ENCODE data around the gene VCX3B.
"Not testable (repeated sequence)": the region's sequence is repeated elsewhere in the genome, so short reads cannot be mapped to it uniquely, and the experiment has no call there.

The VCX3B gene

DNA sequence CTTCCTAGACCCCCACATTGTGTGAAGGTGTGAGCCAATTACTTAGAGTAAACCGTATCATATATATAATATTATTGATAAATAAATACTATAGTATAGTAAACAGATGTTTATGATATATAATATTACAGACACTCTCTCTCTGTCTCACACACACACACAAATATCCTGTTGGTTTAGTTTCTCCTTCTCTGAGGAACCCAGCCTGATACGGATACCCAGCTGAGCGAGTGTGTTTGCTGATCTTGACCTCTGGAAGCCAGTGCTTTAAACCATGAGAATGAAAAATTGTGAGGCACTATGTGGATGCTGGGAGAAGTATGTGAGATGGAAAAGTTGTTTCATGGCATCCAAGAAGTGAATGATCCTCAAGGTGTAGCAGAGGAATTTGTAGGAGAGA lies at the start of gene VCX3B:
TSS of gene VCX3B (plus strand) at position 301 of the 400 bp plus-strand sequence. CDS start 621 bp downstream, outside the sequence.
- not testable (repeated sequence) for DNase-seq (ENCODE audit: low read depth, low spot score)

- no peak for DNase-seq (ENCODE audit: low read depth, low spot score)
Observed at GRCh38 chrX:8418301-8418700, 46.3 kb upstream of the VCX3B start.

DNA sequence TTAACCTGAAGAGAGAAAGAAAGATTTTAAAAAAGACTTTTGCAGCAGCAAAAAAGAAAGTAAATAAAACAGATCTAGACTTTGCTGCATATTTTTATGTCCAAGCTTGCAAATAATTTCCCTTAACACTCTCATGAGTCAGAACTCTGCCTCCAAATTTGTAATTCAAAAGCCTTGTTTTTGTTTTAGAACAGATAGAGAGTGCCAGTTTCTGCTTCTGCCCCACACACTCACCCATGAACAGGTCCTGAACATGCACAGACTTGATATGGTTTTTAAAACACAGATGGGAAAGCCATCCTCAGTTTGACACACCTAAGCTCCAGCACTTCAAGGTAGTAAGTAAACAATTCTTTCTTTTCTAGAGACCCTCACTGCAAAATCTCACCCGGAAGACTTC lies 39.7 kb upstream of the VCX3B start:
- no peak for DNase-seq (ENCODE audit: low read depth, low spot score)

DNA sequence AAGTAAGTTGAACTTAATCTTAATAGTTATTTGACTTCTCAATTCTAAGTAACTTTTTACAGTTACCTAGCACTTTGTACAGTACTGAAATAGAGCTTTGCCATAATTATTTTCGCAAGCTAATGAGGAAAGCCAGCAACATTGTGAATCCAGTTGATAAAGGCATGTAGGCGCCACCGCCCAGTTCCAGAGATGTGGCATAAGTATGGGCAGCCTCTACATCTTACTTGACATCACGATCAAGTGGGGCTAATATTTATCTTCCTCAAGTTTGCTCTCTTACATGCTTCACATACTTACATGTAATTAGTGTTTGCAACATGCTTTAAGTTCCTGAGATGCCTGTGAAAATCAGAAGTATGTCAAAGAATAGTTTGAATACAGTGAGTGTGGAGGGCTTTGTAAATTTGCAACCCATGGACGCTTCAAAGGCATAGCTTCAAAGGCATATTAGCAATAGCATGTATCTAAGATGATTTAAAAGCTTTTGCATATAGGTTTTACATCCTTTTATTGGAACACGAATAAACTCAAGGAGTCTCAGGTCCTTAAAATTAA lies 34.9 kb upstream of the VCX3B start:
- DNase-seq (ENCODE audit: low read depth, low spot score) = no peak

DNA sequence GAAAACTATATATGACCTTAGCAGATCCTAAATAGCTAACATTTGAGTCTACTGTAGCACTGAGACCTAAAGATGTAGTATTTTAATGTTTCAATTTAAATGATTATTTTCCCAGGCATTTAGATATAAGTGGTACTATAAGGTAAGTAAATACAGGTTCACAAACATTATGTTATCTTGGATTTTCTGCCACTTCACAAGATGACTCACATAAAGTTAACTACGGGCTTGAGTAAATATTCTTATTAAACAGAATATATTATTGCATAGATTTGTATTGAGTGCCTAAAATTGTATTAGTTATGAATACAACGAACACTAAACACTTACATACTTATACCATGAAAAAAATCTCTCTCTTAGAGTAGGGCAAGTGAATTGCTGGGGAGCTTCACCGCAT lies 34.2 kb upstream of the VCX3B start:
- no peak for DNase-seq (ENCODE audit: low read depth, low spot score)

DNA sequence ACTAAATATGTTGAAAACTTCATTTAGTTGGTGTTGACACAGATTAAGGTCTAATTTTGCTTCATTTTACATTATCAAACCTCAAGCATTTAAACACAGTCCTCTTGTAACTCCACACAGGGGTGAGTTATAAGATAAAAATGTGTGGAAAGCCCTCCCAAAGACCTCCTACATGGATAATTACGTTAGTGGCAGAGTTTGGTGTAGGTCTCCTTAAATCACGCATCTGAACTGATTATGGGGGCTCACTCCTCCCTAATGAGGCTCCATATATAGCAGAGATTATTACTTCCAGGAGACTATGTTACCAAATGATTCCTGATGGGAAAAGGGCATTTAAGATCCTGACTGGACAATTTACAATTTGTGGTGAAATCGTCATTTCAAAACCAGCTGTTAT lies 32.2 kb upstream of the VCX3B start:
- no peak for DNase-seq (ENCODE audit: low read depth, low spot score)

DNA sequence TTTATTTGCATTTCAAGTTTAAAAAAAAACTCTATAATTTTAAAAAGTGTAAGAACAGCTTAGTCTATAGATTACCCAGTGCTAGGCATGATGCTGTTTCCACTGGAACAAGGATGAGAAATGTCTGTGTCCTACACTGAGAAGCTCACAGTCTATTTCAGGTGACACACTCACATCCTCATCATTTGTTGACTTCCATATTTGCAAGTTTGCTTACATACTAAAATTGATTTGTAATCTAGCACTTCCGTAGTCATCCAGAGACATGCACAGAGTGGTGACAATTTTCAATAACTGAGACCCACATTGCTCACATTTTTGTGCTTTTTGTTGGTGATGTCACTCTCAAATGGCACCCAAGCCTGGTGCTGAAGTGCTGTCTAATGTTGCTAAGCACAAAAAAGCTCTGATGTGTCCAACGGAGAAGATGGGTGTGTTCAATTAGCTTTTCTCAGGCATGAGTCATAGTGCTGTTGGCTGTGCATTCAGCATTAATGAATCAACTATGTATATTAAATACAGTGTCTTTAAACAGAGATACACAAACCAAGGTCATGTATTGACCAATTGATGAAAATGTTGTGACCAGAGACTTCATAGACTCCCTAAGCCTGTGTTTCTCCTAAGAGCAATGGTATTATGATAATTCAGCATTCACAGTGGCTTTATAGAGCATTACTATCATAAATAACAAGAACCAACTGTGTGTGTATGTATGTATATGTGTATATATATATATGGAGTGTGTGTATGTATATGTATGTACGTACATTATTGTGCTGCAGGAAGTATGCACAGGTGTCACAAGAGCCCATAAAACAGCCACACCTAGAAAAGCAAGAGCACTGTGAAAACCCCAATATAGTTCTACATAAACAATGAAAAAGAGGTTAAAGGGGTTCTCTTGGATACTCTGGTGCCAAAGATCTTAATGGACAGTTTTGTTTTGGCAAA lies 31.2 kb upstream of the VCX3B start:
- no peak for DNase-seq (ENCODE audit: low read depth, low spot score)

DNA sequence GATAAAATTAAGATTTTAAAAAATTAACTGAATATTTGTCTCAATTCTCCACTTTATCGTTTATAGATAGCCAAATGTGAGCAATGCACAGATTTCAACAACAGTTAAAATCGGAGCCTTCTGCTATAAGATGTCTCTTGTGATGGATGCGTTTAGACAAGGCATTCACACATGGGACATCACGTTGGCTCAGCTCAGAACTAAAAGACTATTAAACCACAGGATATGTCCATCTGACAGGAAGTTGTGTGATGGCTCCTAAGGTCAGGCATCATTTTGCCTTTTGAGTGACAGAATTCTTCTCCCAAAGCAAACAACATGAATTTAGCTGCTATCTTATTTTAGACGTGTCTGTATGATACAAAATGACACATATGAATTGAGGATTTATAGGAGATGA lies 17.3 kb upstream of the VCX3B start:
- no peak for DNase-seq (ENCODE audit: low read depth, low spot score)

GRCh38 chrX:8452343-8452742 lies 12.3 kb upstream of the VCX3B start:
- not testable (repeated sequence) for DNase-seq (ENCODE audit: low read depth, low spot score)

GRCh38 chrX:8453611-8454010 lies 11.0 kb upstream of the VCX3B start:
- no peak for DNase-seq (ENCODE audit: low read depth, low spot score)

GRCh38 chrX:8455557-8455956 lies 9.1 kb upstream of the VCX3B start:
- DNase-seq (ENCODE audit: low read depth, low spot score) = no peak

DNA sequence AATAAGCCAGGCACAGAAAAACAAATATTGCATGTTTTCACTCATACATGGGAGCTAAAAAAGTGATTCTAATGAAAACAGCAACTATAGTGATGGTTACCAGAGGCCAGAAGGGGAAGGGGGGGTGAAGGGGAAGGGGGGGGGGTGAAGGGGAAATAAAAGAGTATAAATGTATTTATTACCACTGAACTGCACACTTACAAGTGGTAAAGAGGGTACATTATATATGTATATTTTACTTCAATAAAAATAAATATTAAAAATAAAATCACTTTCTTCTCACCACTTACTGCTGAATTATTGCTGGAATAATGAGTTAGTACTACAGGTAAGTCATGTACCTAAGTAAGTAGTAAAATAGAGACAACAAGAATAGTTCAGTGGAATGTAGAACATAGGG lies 2.1 kb upstream of the VCX3B start:
- DNase-seq (ENCODE audit: low read depth, low spot score) = no peak

DNA sequence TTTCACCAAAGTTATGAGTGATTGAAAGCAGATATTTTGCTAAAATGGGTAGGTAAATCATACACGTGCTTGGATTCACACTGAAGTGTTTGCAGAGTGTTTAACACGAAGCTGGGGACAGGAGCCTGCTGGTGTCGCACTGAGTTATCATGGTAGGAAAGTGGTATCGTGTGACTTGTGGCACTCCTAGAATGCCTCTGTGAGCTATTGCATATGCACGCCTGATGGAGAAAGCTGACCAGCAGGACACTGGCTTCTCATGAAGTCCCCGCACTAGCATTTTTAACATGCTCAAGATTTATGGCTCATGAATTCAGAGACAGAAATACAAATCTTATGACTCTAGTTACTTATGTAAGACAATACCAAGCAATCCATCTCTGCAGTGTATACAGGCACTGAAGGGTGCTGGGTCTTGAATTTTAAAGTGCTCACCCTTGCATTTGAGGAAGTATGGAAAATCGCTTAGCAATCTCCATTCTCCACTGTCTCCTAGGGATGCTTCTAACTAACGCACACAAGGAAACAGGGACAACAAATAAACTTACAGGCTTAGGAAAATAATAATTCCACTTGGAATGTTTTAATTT lies 19.8 kb downstream of the VCX3B start:
- DNase-seq (ENCODE audit: low read depth, low spot score) = no peak

GRCh38 chrX:8495036-8495435 lies 30.4 kb downstream of the VCX3B start:
- not testable (repeated sequence) for DNase-seq (ENCODE audit: low read depth, low spot score)

DNA sequence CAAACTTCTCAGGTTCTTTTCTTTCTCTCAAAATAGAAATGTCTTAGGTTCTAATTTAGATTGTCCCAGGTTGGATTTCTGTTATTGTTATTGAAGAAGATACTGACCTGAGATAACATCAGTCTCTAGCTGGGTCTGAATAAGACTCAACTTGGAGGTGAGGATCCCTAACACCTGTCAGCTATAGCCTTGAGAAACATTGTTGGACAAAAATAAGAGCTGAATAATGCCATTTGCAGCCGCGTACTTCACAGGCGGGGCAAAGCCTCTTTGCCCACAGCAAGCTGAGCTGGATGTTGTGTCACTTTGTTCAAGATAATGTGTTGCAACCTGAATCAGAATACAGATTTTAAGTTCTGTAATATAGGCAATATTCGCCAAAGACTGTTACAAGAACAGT lies 35.6 kb downstream of the VCX3B start:
- no peak for DNase-seq (ENCODE audit: low read depth, low spot score)

DNA sequence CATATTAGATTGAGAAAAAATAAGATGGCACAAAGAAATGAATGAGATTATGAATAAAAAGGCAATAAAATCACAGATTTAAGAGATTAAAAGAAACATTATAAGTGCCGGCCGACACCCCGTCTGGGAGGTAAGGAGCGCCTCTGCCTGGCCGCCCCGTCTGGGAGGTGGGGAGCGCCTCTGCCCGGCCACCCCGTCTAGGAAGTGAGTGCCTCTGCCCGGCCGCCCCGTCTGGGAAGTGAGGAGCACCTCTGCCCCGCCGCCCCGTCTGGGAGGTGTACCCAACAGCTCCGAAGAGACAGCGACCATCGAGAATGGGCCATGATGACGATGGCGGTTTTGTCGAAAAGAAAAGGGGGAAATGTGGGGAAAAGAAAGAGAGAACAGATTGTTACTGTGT lies 37.5 kb downstream of the VCX3B start:
- DNase-seq (ENCODE audit: low read depth, low spot score) = not testable (repeated sequence)

DNA sequence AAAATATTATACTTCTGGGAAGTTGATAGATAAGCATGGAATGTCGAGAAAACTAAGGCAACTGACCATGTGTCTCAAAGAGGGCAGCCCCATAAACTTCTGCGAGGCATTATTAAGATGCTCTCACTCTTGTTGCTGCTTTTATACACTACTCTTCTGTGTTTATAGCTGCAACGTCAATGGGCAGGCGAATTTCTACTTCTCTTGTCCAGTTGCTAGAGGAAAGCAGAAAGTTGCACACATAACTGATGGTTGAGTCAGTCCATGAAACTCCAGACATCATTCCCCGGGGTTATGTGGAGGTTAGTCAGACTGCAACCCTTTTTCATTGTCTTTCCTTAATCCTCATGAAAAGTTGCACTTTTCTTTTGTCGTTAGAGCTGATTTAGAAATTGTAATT lies 39.8 kb downstream of the VCX3B start:
- no peak for DNase-seq (ENCODE audit: low read depth, low spot score)

All from activated naive CD8-positive, alpha-beta T cell treated with anti-CD3 and anti-CD28 coated beads, Interleukin-2, amount 50 U/mL, for 16 hours (primary cell).